Liver (tissue), 10 donors: Measurements from ENCODE around the gene BRIP1. TPM values are rescaled to one million over a fixed set of nuclear protein-coding genes. Genes with fewer than 3 reads are reported as not detected.

ENCODE experiments used
- DNase-seq: peaks from one replicate; pipeline ENCODE4 v3.0.0-alpha.2; 2017; ENCODE audit warnings: low spot score
- H3K27ac ChIP-seq, 2 donors: one replicate each; pipeline ENCODE4 v1.7.0; 2013; ENCODE audit warnings: inconsistent platforms in 2 of 2, low read length in 2 of 2, control low read depth in 1 of 2, low read depth in 1 of 2, mild to moderate bottlenecking in 1 of 2
- H3K27me3 ChIP-seq, 4 donors: one replicate each; pipeline versions ENCODE4 v1.6.1 to v1.7.0; 2013; ENCODE audit warnings: low read length in 3 of 4, inconsistent platforms in 1 of 4, mild to moderate bottlenecking in 1 of 4, moderate library complexity in 1 of 4; ENCODE audit not compliant: control insufficient read depth in 4 of 4, insufficient read depth in 4 of 4
- H3K36me3 ChIP-seq, 4 donors: one replicate each; pipeline versions ENCODE4 v1.6.1 to v1.7.0; 2013; ENCODE audit warnings: low read length in 3 of 4, mild to moderate bottlenecking in 3 of 4, low read depth in 1 of 4, moderate library complexity in 1 of 4; ENCODE audit not compliant: control insufficient read depth in 4 of 4, insufficient read depth in 3 of 4
- H3K4me1 ChIP-seq, 4 donors: one replicate each; pipeline versions ENCODE4 v1.6.1 to v1.7.0; 2013; ENCODE audit warnings: low read length in 3 of 4, mild to moderate bottlenecking in 3 of 4, moderate library complexity in 1 of 4; ENCODE audit not compliant: control insufficient read depth in 4 of 4, insufficient read depth in 4 of 4
- H3K4me3 ChIP-seq, 3 donors: one replicate each; pipeline versions ENCODE4 v1.6.1 to v1.7.0; 2013; ENCODE audit warnings: low read length in 3 of 3, control low read depth in 1 of 3, low read depth in 1 of 3, mild to moderate bottlenecking in 1 of 3
- H3K9ac ChIP-seq, 2 donors: one replicate each; pipeline ENCODE4 v1.7.0; 2013; ENCODE audit warnings: low read length in 2 of 2, mild to moderate bottlenecking in 2 of 2, moderate library complexity in 2 of 2, control low read depth in 1 of 2, low read depth in 1 of 2
- H3K9me3 ChIP-seq, 4 donors: one replicate each; pipeline versions ENCODE4 v1.6.1 to v1.7.0; 2013; ENCODE audit warnings: low read length in 3 of 4; ENCODE audit not compliant: control insufficient read depth in 4 of 4
- EGR1 ChIP-seq, 2 donors: IDR thresholded peaks; 2 replicates each; pipeline ENCODE4 v1.6.1; 2016 to 2018; ENCODE audit warnings: antibody characterized with exemption in 2 of 2, low read depth in 2 of 2
- FOXA1 ChIP-seq: IDR thresholded peaks from 2 replicates; pipeline ENCODE4 v1.6.1; 2016; ENCODE audit warnings: antibody characterized with exemption
- FOXA2 ChIP-seq: IDR thresholded peaks from 2 replicates; pipeline ENCODE4 v1.6.1; 2016; ENCODE audit warnings: antibody characterized with exemption
- GABPA ChIP-seq, 2 donors: IDR thresholded peaks in 1 of 2; conservative IDR thresholded peaks in 1 of 2; 2 replicates each; pipeline ENCODE4 v1.6.1; 2016; ENCODE audit warnings: antibody characterized with exemption in 2 of 2, mild to moderate bottlenecking in 1 of 2, moderate library complexity in 1 of 2
- HNF4A ChIP-seq, 2 donors: conservative IDR thresholded peaks; 2 replicates each; pipeline ENCODE4 v1.6.1; 2016; ENCODE audit warnings: antibody characterized with exemption in 2 of 2, mild to moderate bottlenecking in 2 of 2
- HNF4G ChIP-seq: IDR thresholded peaks from 2 replicates; pipeline ENCODE4 v1.6.1; 2016; ENCODE audit warnings: antibody characterized with exemption
- JUND ChIP-seq, 2 donors: IDR thresholded peaks; 2 replicates each; pipeline ENCODE4 v1.6.1; 2016; ENCODE audit warnings: antibody characterized with exemption in 2 of 2
- NR2F2 ChIP-seq: IDR thresholded peaks from 2 replicates; pipeline ENCODE4 v1.6.1; 2016; ENCODE audit warnings: antibody characterized with exemption
- RAD21 ChIP-seq, 2 donors: IDR thresholded peaks; 2 replicates each; pipeline ENCODE4 v1.6.1; 2016; ENCODE audit warnings: antibody characterized with exemption in 2 of 2, mild to moderate bottlenecking in 2 of 2
- RXRA ChIP-seq, 2 donors: IDR thresholded peaks; 2 replicates each; pipeline ENCODE4 v1.6.1; 2017 to 2018; ENCODE audit warnings: antibody characterized with exemption in 2 of 2, mild to moderate bottlenecking in 1 of 2
- SP1 ChIP-seq: IDR thresholded peaks from 2 replicates; pipeline ENCODE4 v1.6.1; 2018; ENCODE audit warnings: antibody characterized with exemption, mild to moderate bottlenecking
- TAF1 ChIP-seq: conservative IDR thresholded peaks from 2 replicates; pipeline ENCODE4 v1.6.1; 2016; ENCODE audit warnings: antibody characterized with exemption, mild to moderate bottlenecking
- YY1 ChIP-seq: IDR thresholded peaks from 2 replicates; pipeline ENCODE4 v1.6.1; 2016; ENCODE audit warnings: antibody characterized with exemption, mild to moderate bottlenecking
- WGBS: extraction: QIAGEN DNeasy Blood & Tissue Kit; methylation state at CpG from one replicate; pipeline ENCODE4 v1.1.7; 2013; 5-methylcytosine and 5-hydroxymethylcytosine counted together
- polyA plus RNA-seq, 2 donors: library from polyadenylated mRNA; stranded (reverse) in 1 of 2; unstranded in 1 of 2; fragments of 200-250 nt in 1 of 2; fragments of >200 nt in 1 of 2; fragmentation: Nextera tagmentation in 1 of 2; extraction: Ambion mirVana in 1 of 2; gene quantifications; one replicate each; pipeline versions ENCODE4 v1.2.1 to v1.2.3, GENCODE V29; 2013 to 2015
- small RNA-seq: library from RNA; depleted of rRNA; stranded (forward); fragments of <200 nt; gene quantifications from one replicate; pipeline ENCODE3, GENCODE V24; 2014
- total RNA-seq, 2 donors: library from RNA; depleted of rRNA; stranded (reverse); fragments of >200 nt; gene quantifications; one replicate each; pipeline ENCODE4 v1.2.3, GENCODE V29; 2014
- TF ChIP-seq, protein P1 (sequence below): IDR thresholded peaks from 2 replicates; pipeline ENCODE4 v1.6.1; 2016; ENCODE audit warnings: antibody characterized with exemption
- TF ChIP-seq, protein P2 (sequence below): IDR thresholded peaks from 2 replicates; pipeline ENCODE4 v1.6.1; 2016; ENCODE audit warnings: antibody characterized with exemption, mild to moderate bottlenecking
- TF ChIP-seq, protein P3 (sequence below): fragments of 150-350 bp; IDR thresholded peaks from 2 replicates; pipeline ENCODE4 v1.5.1; 2017; ENCODE audit warnings: improper control_type of control experiment, low read depth, low read length; ENCODE audit not compliant: missing input control
- TF ChIP-seq, protein P4 (sequence below): IDR thresholded peaks from 2 replicates; pipeline ENCODE4 v1.6.1; 2016; ENCODE audit warnings: antibody characterized with exemption
- TF ChIP-seq, protein P5 (sequence below): IDR thresholded peaks from 2 replicates; pipeline ENCODE4 v1.6.1; 2016; ENCODE audit warnings: antibody characterized with exemption
- donor health status: healthy.
- donor health status: healthy.
- donor health status: healthy.
- donor health status: healthy.
- donor health status: healthy.

BRIP1 gene
- total and polyA plus RNA-seq, 4 donors, result 0.24 to 10.3 (median 0.90) TPM

DNA sequence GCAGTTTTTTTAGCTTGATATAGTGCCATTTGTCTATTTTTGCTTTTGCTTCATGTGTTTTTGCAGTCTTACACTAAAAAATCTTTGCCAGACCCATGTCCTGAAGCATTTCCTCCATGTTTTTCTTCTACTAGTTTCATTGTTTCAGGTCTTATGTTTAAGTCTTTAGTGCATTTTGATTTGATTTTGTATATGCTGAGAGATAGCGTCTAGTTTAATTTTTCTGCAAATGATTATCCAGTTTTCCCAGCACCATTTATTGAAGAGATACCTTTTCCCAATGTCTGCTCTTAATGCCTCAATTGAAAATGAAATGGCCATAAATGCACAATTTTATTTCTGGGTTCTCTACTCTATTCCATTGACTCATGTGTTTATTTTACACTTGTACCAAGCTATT, 231.5 kb downstream of the BRIP1 start:
- Histone ChIP-seq H3K36me3 (no peaks in the 10 kb centered on the region), H3K9ac (no peak overlapping the region), H3K4me3 (no peak overlapping the region), H3K9me3 (peaks cover 0 to 2% (median 0%) of the 10 kb centered on the region in 4 donors), H3K27ac (no peak overlapping the region), H3K27me3 (no peaks in the 10 kb centered on the region), H3K4me1 (no peaks in the 10 kb centered on the region)
- TF ChIP-seq, protein P1, sequence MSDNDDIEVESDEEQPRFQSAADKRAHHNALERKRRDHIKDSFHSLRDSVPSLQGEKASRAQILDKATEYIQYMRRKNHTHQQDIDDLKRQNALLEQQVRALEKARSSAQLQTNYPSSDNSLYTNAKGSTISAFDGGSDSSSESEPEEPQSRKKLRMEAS, result no peak
- TF ChIP-seq SP1 (no peak), RAD21 (IDR thresholded peaks at IDR 0.05) (no peak), YY1 (no peak), HNF4G (no peak), GABPA (IDR thresholded peaks at IDR 0.05 in 1 of 2, conservative IDR thresholded peaks at IDR 0.05 in 1 of 2) (no peak), EGR1 (IDR thresholded peaks at IDR 0.05; ENCODE audit: low read depth in 2 of 2) (no peak), RXRA (IDR thresholded peaks at IDR 0.05) (no peak), FOXA2 (no peak), NR2F2 (no peak), TAF1 (no peak), JUND (IDR thresholded peaks at IDR 0.05) (no peak), FOXA1 (no peak), HNF4A (conservative IDR thresholded peaks at IDR 0.05) (no peak)
- TF ChIP-seq, protein P2, sequence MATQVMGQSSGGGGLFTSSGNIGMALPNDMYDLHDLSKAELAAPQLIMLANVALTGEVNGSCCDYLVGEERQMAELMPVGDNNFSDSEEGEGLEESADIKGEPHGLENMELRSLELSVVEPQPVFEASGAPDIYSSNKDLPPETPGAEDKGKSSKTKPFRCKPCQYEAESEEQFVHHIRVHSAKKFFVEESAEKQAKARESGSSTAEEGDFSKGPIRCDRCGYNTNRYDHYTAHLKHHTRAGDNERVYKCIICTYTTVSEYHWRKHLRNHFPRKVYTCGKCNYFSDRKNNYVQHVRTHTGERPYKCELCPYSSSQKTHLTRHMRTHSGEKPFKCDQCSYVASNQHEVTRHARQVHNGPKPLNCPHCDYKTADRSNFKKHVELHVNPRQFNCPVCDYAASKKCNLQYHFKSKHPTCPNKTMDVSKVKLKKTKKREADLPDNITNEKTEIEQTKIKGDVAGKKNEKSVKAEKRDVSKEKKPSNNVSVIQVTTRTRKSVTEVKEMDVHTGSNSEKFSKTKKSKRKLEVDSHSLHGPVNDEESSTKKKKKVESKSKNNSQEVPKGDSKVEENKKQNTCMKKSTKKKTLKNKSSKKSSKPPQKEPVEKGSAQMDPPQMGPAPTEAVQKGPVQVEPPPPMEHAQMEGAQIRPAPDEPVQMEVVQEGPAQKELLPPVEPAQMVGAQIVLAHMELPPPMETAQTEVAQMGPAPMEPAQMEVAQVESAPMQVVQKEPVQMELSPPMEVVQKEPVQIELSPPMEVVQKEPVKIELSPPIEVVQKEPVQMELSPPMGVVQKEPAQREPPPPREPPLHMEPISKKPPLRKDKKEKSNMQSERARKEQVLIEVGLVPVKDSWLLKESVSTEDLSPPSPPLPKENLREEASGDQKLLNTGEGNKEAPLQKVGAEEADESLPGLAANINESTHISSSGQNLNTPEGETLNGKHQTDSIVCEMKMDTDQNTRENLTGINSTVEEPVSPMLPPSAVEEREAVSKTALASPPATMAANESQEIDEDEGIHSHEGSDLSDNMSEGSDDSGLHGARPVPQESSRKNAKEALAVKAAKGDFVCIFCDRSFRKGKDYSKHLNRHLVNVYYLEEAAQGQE, result no peak
- TF ChIP-seq, protein P3, sequence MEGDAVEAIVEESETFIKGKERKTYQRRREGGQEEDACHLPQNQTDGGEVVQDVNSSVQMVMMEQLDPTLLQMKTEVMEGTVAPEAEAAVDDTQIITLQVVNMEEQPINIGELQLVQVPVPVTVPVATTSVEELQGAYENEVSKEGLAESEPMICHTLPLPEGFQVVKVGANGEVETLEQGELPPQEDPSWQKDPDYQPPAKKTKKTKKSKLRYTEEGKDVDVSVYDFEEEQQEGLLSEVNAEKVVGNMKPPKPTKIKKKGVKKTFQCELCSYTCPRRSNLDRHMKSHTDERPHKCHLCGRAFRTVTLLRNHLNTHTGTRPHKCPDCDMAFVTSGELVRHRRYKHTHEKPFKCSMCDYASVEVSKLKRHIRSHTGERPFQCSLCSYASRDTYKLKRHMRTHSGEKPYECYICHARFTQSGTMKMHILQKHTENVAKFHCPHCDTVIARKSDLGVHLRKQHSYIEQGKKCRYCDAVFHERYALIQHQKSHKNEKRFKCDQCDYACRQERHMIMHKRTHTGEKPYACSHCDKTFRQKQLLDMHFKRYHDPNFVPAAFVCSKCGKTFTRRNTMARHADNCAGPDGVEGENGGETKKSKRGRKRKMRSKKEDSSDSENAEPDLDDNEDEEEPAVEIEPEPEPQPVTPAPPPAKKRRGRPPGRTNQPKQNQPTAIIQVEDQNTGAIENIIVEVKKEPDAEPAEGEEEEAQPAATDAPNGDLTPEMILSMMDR, result no peak
- TF ChIP-seq, protein P4, sequence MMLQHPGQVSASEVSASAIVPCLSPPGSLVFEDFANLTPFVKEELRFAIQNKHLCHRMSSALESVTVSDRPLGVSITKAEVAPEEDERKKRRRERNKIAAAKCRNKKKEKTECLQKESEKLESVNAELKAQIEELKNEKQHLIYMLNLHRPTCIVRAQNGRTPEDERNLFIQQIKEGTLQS, result no peak
- TF ChIP-seq, protein P5, sequence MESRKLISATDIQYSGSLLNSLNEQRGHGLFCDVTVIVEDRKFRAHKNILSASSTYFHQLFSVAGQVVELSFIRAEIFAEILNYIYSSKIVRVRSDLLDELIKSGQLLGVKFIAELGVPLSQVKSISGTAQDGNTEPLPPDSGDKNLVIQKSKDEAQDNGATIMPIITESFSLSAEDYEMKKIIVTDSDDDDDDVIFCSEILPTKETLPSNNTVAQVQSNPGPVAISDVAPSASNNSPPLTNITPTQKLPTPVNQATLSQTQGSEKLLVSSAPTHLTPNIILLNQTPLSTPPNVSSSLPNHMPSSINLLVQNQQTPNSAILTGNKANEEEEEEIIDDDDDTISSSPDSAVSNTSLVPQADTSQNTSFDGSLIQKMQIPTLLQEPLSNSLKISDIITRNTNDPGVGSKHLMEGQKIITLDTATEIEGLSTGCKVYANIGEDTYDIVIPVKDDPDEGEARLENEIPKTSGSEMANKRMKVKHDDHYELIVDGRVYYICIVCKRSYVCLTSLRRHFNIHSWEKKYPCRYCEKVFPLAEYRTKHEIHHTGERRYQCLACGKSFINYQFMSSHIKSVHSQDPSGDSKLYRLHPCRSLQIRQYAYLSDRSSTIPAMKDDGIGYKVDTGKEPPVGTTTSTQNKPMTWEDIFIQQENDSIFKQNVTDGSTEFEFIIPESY, result no peak
- DNase-seq, result no peak
- WGBS, result 94% methylated on average over 1 of the region's 1 CpG

Small RNAs within 50 kb of the gene (small RNA-seq; reads per million reads assigned to genes)
- not detected for gene RF00019

Other genes starting within 250 kb of the BRIP1 start
- 1 to 10 TPM; 9.8 to 9.9 TPM for gene INTS2, start 64.5 kb upstream of the BRIP1 start, total RNA-seq
- gene INTS2, start 64.5 kb upstream of the BRIP1 start, polyA plus RNA-seq, result 1 to 10 TPM; 1.1 to 1.7 TPM
- 10 to 100 TPM; 44.2 to 64.0 TPM for gene MED13, start 201.8 kb upstream of the BRIP1 start, total RNA-seq
- 1 to 10 TPM; 6.6 to 7.7 TPM for gene MED13, start 201.8 kb upstream of the BRIP1 start, polyA plus RNA-seq